Retinal pigment epithelial cell (primary cell): Measurements from ENCODE around the gene ADH7.

Experiments
- DNase-seq: peaks from one replicate; pipeline ENCODE4 v3.0.0-alpha.2; 2010; ENCODE audit warnings: low read depth
- H3K4me3 ChIP-seq: 2 replicates; pipeline ENCODE4 v1.5.1; 2011; ENCODE audit warnings: mild to moderate bottlenecking, low read length, control low read depth, moderate library complexity
- CTCF ChIP-seq: conservative IDR thresholded peaks from 2 replicates; pipeline ENCODE4 v1.5.1; 2011; ENCODE audit warnings: low read depth, low read length, control low read depth, inconsistent platforms

The ADH7 gene

GRCh38 chr4:99463566-99463965 lies 28.4 kb upstream of the ADH7 start:
- DNase-seq = no peak
- H3K4me3 ChIP-seq = no peak overlapping the region
- TF ChIP-seq CTCF = no peak

GRCh38 chr4:99462875-99463464 lies 27.8 kb upstream of the ADH7 start:
- peak; percentile 79 for TF ChIP-seq CTCF
- DNase-seq = peak; percentile 32
- H3K4me3 ChIP-seq = no peak overlapping the region

GRCh38 chr4:99461623-99462401 lies 26.7 kb upstream of the ADH7 start:
- no peak for TF ChIP-seq CTCF
- no peak overlapping the region for H3K4me3 ChIP-seq
- no peak for DNase-seq

- TF ChIP-seq CTCF = no peak
- H3K4me3 ChIP-seq = no peak overlapping the region
- DNase-seq = no peak
Observed at GRCh38 chr4:99459546-99460042, 24.5 kb upstream of the ADH7 start.

- TF ChIP-seq CTCF = no peak
- no peak overlapping the region for H3K4me3 ChIP-seq
- no peak for DNase-seq
Observed at GRCh38 chr4:99458911-99459447, 23.8 kb upstream of the ADH7 start.

- no peak overlapping the region for H3K4me3 ChIP-seq
- DNase-seq = no peak
- TF ChIP-seq CTCF = no peak
Observed at GRCh38 chr4:99457676-99458075, 22.5 kb upstream of the ADH7 start.
